IMR-90 (cell line): ENCODE measurements around the gene DRAXIN. TPM values are rescaled to one million over a fixed set of nuclear protein-coding genes. Genes with fewer than 3 reads are reported as not detected.
A peak's percentile ranks its signal among the peaks of the same experiment; 100 is the strongest.

Experiments
- ATAC-seq: fragments of 200-7000 bp; cut with Tn5 transposase; 2 replicates; pipeline ENCODE4 v1.9.1; 2020; ENCODE audit warnings: low read depth, mild to moderate bottlenecking, moderate library complexity
- BruUV-seq: library from RNA; stranded (reverse); fragments of 400-500 nt; replicated peaks from 2 replicates; lab custom pipeline; 2021; lab: Mats Ljungman, UMichigan
- CTCF ChIA-PET: fragments of 300-600 bp; formaldehyde crosslinking; extraction: SDS; loops from one replicate; lab custom pipeline; 2021; ENCODE audit warnings: antibody characterized with exemption; lab: Yijun Ruan, JAX
- POLR2A ChIA-PET: fragments of 300-600 bp; sonication (Branson Sonifier 250); formaldehyde crosslinking; loops from one replicate; lab custom pipeline; 2022; ENCODE audit warnings: antibody characterized with exemption; ENCODE audit not compliant: unreplicated experiment; lab: Charles Lee
- DNase-seq: peaks from one replicate; pipeline ENCODE4 v3.0.0; 2013
- H2AFZ ChIP-seq: replicated peaks from 2 replicates; pipeline ENCODE3; 2013; ENCODE audit warnings: low read length, mild to moderate bottlenecking; ENCODE audit not compliant: poor library complexity
- H2AK5ac ChIP-seq: 2 replicates; pipeline ENCODE4 v1.6.1; 2013; ENCODE audit warnings: low read depth, low read length, inconsistent platforms
- H2AK9ac ChIP-seq: replicated peaks from 2 replicates; pipeline ENCODE3; 2013; ENCODE audit warnings: mild to moderate bottlenecking, low read depth, low read length, moderate library complexity; ENCODE audit not compliant: poor library complexity
- H2BK120ac ChIP-seq: 2 replicates; pipeline ENCODE4 v1.6.1; 2013; ENCODE audit warnings: low read depth, low read length, inconsistent platforms
- H2BK15ac ChIP-seq: 3 replicates; pipeline ENCODE4 v1.6.1; 2013; ENCODE audit warnings: low read depth, low read length, inconsistent platforms
- H2BK20ac ChIP-seq: 2 replicates; pipeline ENCODE4 v1.6.1; 2013; ENCODE audit warnings: low read depth, mild to moderate bottlenecking, inconsistent platforms, low read length, moderate library complexity
- H2BK5ac ChIP-seq: 2 replicates; pipeline ENCODE4 v1.6.1; 2013; ENCODE audit warnings: mild to moderate bottlenecking, low read depth, low read length, inconsistent platforms; ENCODE audit not compliant: poor library complexity, severe bottlenecking
- H3K14ac ChIP-seq: replicated peaks from 2 replicates; pipeline ENCODE4 v1.6.1; 2013; ENCODE audit warnings: low read depth, low read length, inconsistent platforms
- H3K18ac ChIP-seq: 2 replicates; pipeline ENCODE4 v1.6.1; 2013; ENCODE audit warnings: low read depth, low read length, control low read depth
- H3K23ac ChIP-seq: 2 replicates; pipeline ENCODE4 v1.6.1; 2013; ENCODE audit warnings: low read depth, low read length, inconsistent platforms
- H3K27ac ChIP-seq: 2 replicates; pipeline ENCODE4 v1.5.1; 2013; ENCODE audit warnings: mild to moderate bottlenecking, control low read depth, low read length; ENCODE audit not compliant: insufficient read depth
- H3K27me3 ChIP-seq: 2 replicates; pipeline ENCODE4 v1.6.1; 2013; ENCODE audit warnings: low read length; ENCODE audit not compliant: control insufficient read depth, insufficient read depth
- H3K36me3 ChIP-seq: 2 replicates; pipeline ENCODE4 v1.6.1; 2013; ENCODE audit warnings: low read length, mixed read lengths; ENCODE audit not compliant: control insufficient read depth, insufficient read depth
- H3K4ac ChIP-seq: 2 replicates; pipeline ENCODE4 v1.6.1; 2013; ENCODE audit warnings: low read depth, low read length, inconsistent platforms
- H3K4me1 ChIP-seq: 2 replicates; pipeline ENCODE4 v1.6.1; 2013; ENCODE audit warnings: low read length, mixed read lengths; ENCODE audit not compliant: control insufficient read depth, insufficient read depth
- H3K4me2 ChIP-seq: 2 replicates; pipeline ENCODE4 v1.6.1; 2013; ENCODE audit warnings: low read depth, mild to moderate bottlenecking, control low read depth, low read length, moderate library complexity
- H3K4me3 ChIP-seq: 2 replicates; pipeline ENCODE4 v1.5.1; 2013; ENCODE audit warnings: low read depth, mild to moderate bottlenecking, control low read depth, low read length, moderate library complexity; ENCODE audit not compliant: insufficient read depth
- H3K56ac ChIP-seq: 2 replicates; pipeline ENCODE4 v1.6.1; 2013; ENCODE audit warnings: low read length, inconsistent platforms; ENCODE audit not compliant: insufficient read depth; ENCODE audit errors: extremely low read depth
- H3K79me1 ChIP-seq, 2 experiments: 2 replicates each; pipeline ENCODE4 v1.6.1; 2013; ENCODE audit warnings: low read length in 2 of 2, inconsistent platforms in 1 of 2, low read depth in 1 of 2
- H3K9ac ChIP-seq: 2 replicates; pipeline ENCODE4 v1.6.1; 2013; ENCODE audit warnings: low read depth, low read length, control low read depth
- H3K9me1 ChIP-seq: 2 replicates; pipeline ENCODE4 v1.6.1; 2013; ENCODE audit warnings: low read length, inconsistent platforms; ENCODE audit not compliant: insufficient read depth
- H3K9me3 ChIP-seq: 2 replicates; pipeline ENCODE4 v1.6.1; 2013; ENCODE audit warnings: low read length; ENCODE audit not compliant: control insufficient read depth, insufficient read depth
- H4K20me1 ChIP-seq: 2 replicates; pipeline ENCODE4 v1.6.1; 2013; ENCODE audit warnings: low read length, inconsistent platforms; ENCODE audit not compliant: insufficient read depth
- H4K5ac ChIP-seq: 2 replicates; pipeline ENCODE4 v1.6.1; 2013; ENCODE audit warnings: mild to moderate bottlenecking, low read depth, low read length, control low read depth
- H4K8ac ChIP-seq, 2 experiments: 2 replicates each; pipeline ENCODE4 v1.6.1; 2013; ENCODE audit warnings: low read depth in 2 of 2, low read length in 2 of 2, control low read depth in 1 of 2, inconsistent platforms in 1 of 2
- H4K91ac ChIP-seq: 2 replicates; pipeline ENCODE4 v1.6.1; 2013; ENCODE audit warnings: low read depth, low read length, inconsistent platforms; ENCODE audit not compliant: insufficient read depth
- CEBPB ChIP-seq: IDR thresholded peaks from 2 replicates; pipeline ENCODE4 v1.6.1; 2012; ENCODE audit warnings: low read depth, low read length, improper control_type of control experiment
- CTCF ChIP-seq: conservative IDR thresholded peaks from 2 replicates; pipeline ENCODE4 v1.5.1; 2012; ENCODE audit warnings: mild to moderate bottlenecking, low read depth, low read length, improper control_type of control experiment
- FOS ChIP-seq: fragments of 150-350 bp; IDR thresholded peaks from 2 replicates; pipeline ENCODE4 v1.6.1; 2016; ENCODE audit warnings: low read depth, low read length
- MAFK ChIP-seq: IDR thresholded peaks from 2 replicates; pipeline ENCODE4 v1.6.1; 2012; ENCODE audit warnings: low read depth, low read length, improper control_type of control experiment
- MAZ ChIP-seq: IDR thresholded peaks from 2 replicates; pipeline ENCODE4 v1.6.1; 2012; ENCODE audit warnings: low read depth, mild to moderate bottlenecking, low read length, improper control_type of control experiment, moderate library complexity, borderline replicate concordance
- MXI1 ChIP-seq: IDR thresholded peaks from 2 replicates; pipeline ENCODE4 v1.6.1; 2012; ENCODE audit warnings: low read depth, mild to moderate bottlenecking, low read length, moderate library complexity, borderline replicate concordance
- NFE2L2 ChIP-seq: fragments of 150-350 bp; IDR thresholded peaks from 2 replicates; pipeline ENCODE4 v1.6.1; 2016; ENCODE audit warnings: low read depth, mild to moderate bottlenecking, low read length
- RAD21 ChIP-seq: IDR thresholded peaks from 2 replicates; pipeline ENCODE4 v1.6.1; 2012; ENCODE audit warnings: low read length, improper control_type of control experiment
- SMC3 ChIP-seq: fragments of 150-350 bp; IDR thresholded peaks from 2 replicates; pipeline ENCODE4 v1.6.1; 2016; ENCODE audit warnings: low read depth, mild to moderate bottlenecking, antibody characterized with exemption, low read length, moderate library complexity
- WGBS, 2 experiments: methylation state at CpG; one replicate each; pipeline versions ENCODE4 v1.1.5 to v1.1.7; 2013; ENCODE audit warnings: missing lambda C conversion rate in 2 of 2; ENCODE audit not compliant: insufficient read length in 1 of 2; ENCODE audit errors: extremely low coverage in 2 of 2; 5-methylcytosine and 5-hydroxymethylcytosine counted together
- dilution Hi-C: fragments of 300-500 bp; cut with HindIII; formaldehyde crosslinking; loops from one replicate; pipeline ENCODE4 v1.14.3; 2018; ENCODE audit warnings: low sequenced_read_pairs; ENCODE audit not compliant: unreplicated experiment
- in situ Hi-C: fragments of 300-500 bp; cut with MboI; formaldehyde crosslinking; loops from 3 replicates; pipeline ENCODE4 v1.14.3; 2019; ENCODE audit warnings: low sequenced_read_pairs, inconsistent platforms, mixed read lengths
- intact Hi-C: fragments of 100-400 bp; cut with micrococcal nuclease; formaldehyde crosslinking; loops from 2 replicates; pipeline ENCODE4 v1.10.0; 2022
- polyA plus RNA-seq, 3 experiments: library from polyadenylated mRNA; depleted of rRNA; stranded (reverse); fragments of >200 nt; gene quantifications; 2 replicates each; pipeline ENCODE4 v1.2.3, GENCODE V29; 2012; ENCODE audit warnings: low replicate concordance in 1 of 3
- total RNA-seq: library from RNA; depleted of rRNA; stranded (reverse); fragments of >200 nt; gene quantifications from 2 replicates; pipeline ENCODE4 v1.2.3, GENCODE V29; 2012

Gene DRAXIN
- total and polyA plus RNA-seq, 2 of the 4 experiments (the other 2 are of a cell fraction): under 0.01 to 0.02 TPM

GRCh38 chr1:11654137-11654938, 37.2 kb upstream of the DRAXIN start, which contains the start of the genes FBXO2 and FBXO44:
FBXO2 (minus strand) TSS chr1:11654429; CDS start chr1:11654340, 89 bp downstream.
FBXO44 (plus strand) TSS chr1:11654877; CDS start chr1:11655836, 959 bp downstream.
- H3K79me1 ChIP-seq: peaks cover 0 to 4% of the 10 kb centered on the region in 2 experiments; a peak in 1 of 4 replicates
- no peaks in the 10 kb centered on the region for H3K9me1 ChIP-seq
- in situ Hi-C loops (no loop called here), dilution Hi-C loops (no loop called here), intact Hi-C loops (loop anchor here (10.0 kb wide), 1 partner anchor 250 kb away; no protein-coding TSS in a partner anchor)
- 0 out of 2 replicates have a peak within 1 kb of the TSS, but pooled peaks have one; percentile 35 for H4K5ac ChIP-seq
- no peak within 1 kb of the TSS for H2AK5ac ChIP-seq
- no peak within 1 kb of the TSS for H2BK120ac ChIP-seq
- H2AFZ ChIP-seq: peak within 1 kb of the TSS; percentile 98
- 9% methylated on average over 29 of the region's 94 CpGs; no CpG with 5 or more reads in 1 of the 2 experiments for WGBS, 2 experiments
- peaks cover 10% of the 10 kb centered on the region; the same call in 1 of the 2 replicates for H3K36me3 ChIP-seq
- no peak within 1 kb of the TSS for H2BK20ac ChIP-seq
- H3K4ac ChIP-seq: peak within 1 kb of the TSS; percentile 39; the same call in 1 of the 2 replicates
- H4K8ac ChIP-seq: peak within 1 kb of the TSS in 1 of 2 experiments; percentile 65; a peak in 1 of 4 replicates
- no peak within 1 kb of the TSS; the same call in 1 of the 2 replicates for H3K18ac ChIP-seq
- H3K14ac ChIP-seq: peak within 1 kb of the TSS; percentile 59; the same call in 1 of the 2 replicates
- H2BK5ac ChIP-seq: no peak within 1 kb of the TSS
- no peak within 1 kb of the TSS for H3K23ac ChIP-seq
- H3K9ac ChIP-seq: peak within 1 kb of the TSS; percentile 84
- H3K4me1 ChIP-seq: no peaks in the 10 kb centered on the region; the same call in 1 of the 2 replicates
- H3K4me2 ChIP-seq: peak within 1 kb of the TSS; percentile 96
- peaks cover 14% of the 10 kb centered on the region for H3K27me3 ChIP-seq
- CTCF ChIA-PET: interaction anchor here (0.7 to 1.0 kb wide), 2 partner anchors 9 to 10 kb away, joined by 3 read pairs; partner anchors contain the start of gene FBXO6
- H2AK9ac ChIP-seq: peak within 1 kb of the TSS; percentile 52
- BruUV-seq: no TSS peak
- no peaks in the 10 kb centered on the region for H4K20me1 ChIP-seq
- TF ChIP-seq NFE2L2 (no peak), MAZ (no peak), CEBPB (no peak), CTCF (no peak), MAFK (no peak), RAD21 (no peak), FOS (no peak), MXI1 (no peak), SMC3 (no peak)
- ATAC-seq (peak; percentile 90), DNase-seq (no peak)
- H3K9me3 ChIP-seq: no peaks in the 10 kb centered on the region
- H3K56ac ChIP-seq: no peak within 1 kb of the TSS
- H3K4me3 ChIP-seq: peak within 1 kb of the TSS; percentile 89
- no peak within 1 kb of the TSS for H2BK15ac ChIP-seq
- POLR2A ChIA-PET: interaction anchor here (1.0 kb wide), 1 partner anchor 10 kb away, joined by 3 read pairs; the partner anchor contains the start of gene FBXO6
- H3K27ac ChIP-seq: no peak within 1 kb of the TSS; the same call in 1 of the 2 replicates
- no peak within 1 kb of the TSS for H4K91ac ChIP-seq
